Large intestine (tissue), 3 donors: Measurements from ENCODE around the gene GLIPR2. TPM values are rescaled to one million over a fixed set of nuclear protein-coding genes. Genes with fewer than 3 reads are reported as not detected.
A peak's percentile ranks its signal among the peaks of the same experiment; 100 is the strongest.
"Not testable (repeated sequence)": the region's sequence is repeated elsewhere in the genome, so short reads cannot be mapped to it uniquely, and the experiment has no call there.

ENCODE experiments used
- DNase-seq, 2 donors: peaks; one replicate each; pipeline versions ENCODE4 v3.0.0 to v3.0.0-alpha.2; 2013
- H3K27ac ChIP-seq: one replicate; pipeline ENCODE4 v1.5.1; 2013; ENCODE audit warnings: low read length
- H3K27me3 ChIP-seq: 2 replicates; pipeline ENCODE4 v1.6.1; 2013; ENCODE audit warnings: low read length; ENCODE audit not compliant: control insufficient read depth, insufficient read depth
- H3K36me3 ChIP-seq: 2 replicates; pipeline ENCODE4 v1.6.1; 2013; ENCODE audit warnings: low read length; ENCODE audit not compliant: control insufficient read depth, insufficient read depth
- H3K4me1 ChIP-seq: one replicate; pipeline ENCODE4 v1.6.1; 2013; ENCODE audit warnings: low read length; ENCODE audit not compliant: control insufficient read depth, insufficient read depth
- H3K4me3 ChIP-seq: one replicate; pipeline ENCODE4 v1.5.1; 2013; ENCODE audit warnings: low read length
- H3K9me3 ChIP-seq: one replicate; pipeline ENCODE4 v1.6.1; 2013; ENCODE audit warnings: mild to moderate bottlenecking, low read depth, low read length, moderate library complexity; ENCODE audit not compliant: control insufficient read depth
- WGBS: methylation state at CpG from one replicate; pipeline ENCODE4 v1.1.5; 2013; ENCODE audit warnings: low lambda C conversion rate; ENCODE audit not compliant: insufficient coverage; 5-methylcytosine and 5-hydroxymethylcytosine counted together
- polyA plus RNA-seq: library from polyadenylated mRNA; unstranded; fragments of 120-200 nt; gene quantifications from one replicate; pipeline ENCODE4 v1.2.1, GENCODE V29; 2013

GLIPR2 gene
- polyA plus RNA-seq, 1 donor, result 29.1 TPM

GRCh38 chr9:36151316-36152210 is 15.0 kb downstream of the GLIPR2 start:
- Histone ChIP-seq H3K4me1 (peaks cover 9% of the 10 kb centered on the region), H3K9me3 (peaks cover 3% of the 10 kb centered on the region), H3K4me3 (no peak overlapping the region), H3K27me3 (no peaks in the 10 kb centered on the region), H3K36me3 (peaks cover 20% of the 10 kb centered on the region), H3K27ac (no peak overlapping the region)
- WGBS, result no CpG with 5 or more reads among the region's 14 CpGs
- DNase-seq, result no peak

- Histone ChIP-seq H3K4me3 (no peak overlapping the region), H3K9me3 (no peaks in the 10 kb centered on the region), H3K36me3 (peaks cover 17% of the 10 kb centered on the region), H3K4me1 (peaks cover 9% of the 10 kb centered on the region), H3K27ac (no peak overlapping the region), H3K27me3 (no peaks in the 10 kb centered on the region)
- DNase-seq, result no peak
- no CpG with 5 or more reads among the region's 10 CpGs for WGBS
These were observed 16.4 kb downstream of the GLIPR2 start for GRCh38 chr9:36152741-36153438.

- H3K4me3 ChIP-seq, result no peak overlapping the region
- H3K27ac ChIP-seq, result peak overlapping the region; percentile 69
- WGBS, result no CpG with 5 or more reads among the region's 9 CpGs
- peaks cover 12% of the 10 kb centered on the region for H3K36me3 ChIP-seq
- DNase-seq, result no peak
- no peaks in the 10 kb centered on the region for H3K9me3 ChIP-seq
- H3K4me1 ChIP-seq, result peaks cover 9% of the 10 kb centered on the region
- no peaks in the 10 kb centered on the region for H3K27me3 ChIP-seq
These were observed 17.2 kb downstream of the GLIPR2 start for GRCh38 chr9:36153746-36154145.

- Histone ChIP-seq H3K27ac (peak overlapping the region; percentile 69), H3K4me1 (peaks cover 4% of the 10 kb centered on the region), H3K27me3 (no peaks in the 10 kb centered on the region), H3K36me3 (peaks cover 12% of the 10 kb centered on the region), H3K9me3 (no peaks in the 10 kb centered on the region), H3K4me3 (no peak overlapping the region)
- DNase-seq, result peak in 1 of 2 donors; percentile 51
- WGBS, result no CpG with 5 or more reads among the region's 11 CpGs
These were observed 17.9 kb downstream of the GLIPR2 start for GRCh38 chr9:36154331-36154952.

- Histone ChIP-seq H3K27me3 (no peaks in the 10 kb centered on the region), H3K9me3 (no peaks in the 10 kb centered on the region), H3K4me1 (peaks cover 3% of the 10 kb centered on the region), H3K27ac (no peak overlapping the region), H3K4me3 (no peak overlapping the region), H3K36me3 (peaks cover 7% of the 10 kb centered on the region)
- DNase-seq, result no peak
- WGBS, result 100% methylated on average over 2 of the region's 6 CpGs
These were observed 19.6 kb downstream of the GLIPR2 start for GRCh38 chr9:36156116-36156515.

- peaks cover 6% of the 10 kb centered on the region for H3K4me1 ChIP-seq
- H3K36me3 ChIP-seq, result peaks cover 2% of the 10 kb centered on the region
- WGBS, result 100% methylated on average over 1 of the region's 2 CpGs
These were observed 21.6 kb downstream of the GLIPR2 start for GRCh38 chr9:36158122-36158521.

GRCh38 chr9:36158917-36159316 is 22.4 kb downstream of the GLIPR2 start:
- DNase-seq, result no peak
- peaks cover 2% of the 10 kb centered on the region for H3K36me3 ChIP-seq
- H3K27ac ChIP-seq, result no peak overlapping the region
- peaks cover 11% of the 10 kb centered on the region for H3K4me1 ChIP-seq
- no peaks in the 10 kb centered on the region for H3K9me3 ChIP-seq
- H3K27me3 ChIP-seq, result no peaks in the 10 kb centered on the region
- no peak overlapping the region for H3K4me3 ChIP-seq
- 92% methylated on average over 2 of the region's 7 CpGs for WGBS

More at GRCh38 chr9:36158122-36158521, 21.6 kb downstream of the GLIPR2 start:
- Histone ChIP-seq H3K9me3 (no peaks in the 10 kb centered on the region), H3K27me3 (no peaks in the 10 kb centered on the region), H3K27ac (no peak overlapping the region), H3K4me3 (no peak overlapping the region)
- DNase-seq, result no peak

- H3K27me3 ChIP-seq, H3K4me3 ChIP-seq, DNase-seq, H3K4me1 ChIP-seq, H3K36me3 ChIP-seq, H3K27ac ChIP-seq, H3K9me3 ChIP-seq: not testable (repeated sequence)
- WGBS, result no CpG with 5 or more reads among the region's 4 CpGs
These were observed 23.0 kb downstream of the GLIPR2 start for GRCh38 chr9:36159509-36159908.

- not testable (repeated sequence) for H3K27ac ChIP-seq, H3K36me3 ChIP-seq, H3K27me3 ChIP-seq, H3K4me3 ChIP-seq, H3K4me1 ChIP-seq, H3K9me3 ChIP-seq, DNase-seq
- WGBS, result no CpG with 5 or more reads among the region's 11 CpGs
These were observed 23.6 kb downstream of the GLIPR2 start for GRCh38 chr9:36160126-36160525.

GRCh38 chr9:36161187-36161586 is 24.7 kb downstream of the GLIPR2 start:
- Histone ChIP-seq H3K9me3 (no peaks in the 10 kb centered on the region), H3K4me1 (peaks cover 8% of the 10 kb centered on the region), H3K27me3 (peaks cover 2% of the 10 kb centered on the region), H3K36me3 (peaks cover 2% of the 10 kb centered on the region), H3K27ac (no peak overlapping the region), H3K4me3 (no peak overlapping the region)
- DNase-seq, result no peak
- 100% methylated on average over 1 of the region's 2 CpGs for WGBS
